Keratinocyte (primary cell): ENCODE results near the gene SRCIN1. TPM values are rescaled to one million over a fixed set of nuclear protein-coding genes. Genes with fewer than 3 reads are reported as not detected.

Source experiments
- DNase-seq: peaks from one replicate; pipeline ENCODE4 v3.0.0-alpha.2; 2011; ENCODE audit warnings: low read depth, missing footprints, low spot score
- FAIRE-seq: peaks from 2 replicates; lab custom pipeline; 2011; peaks lifted over from hg19 to GRCh38; lab: Jason Lieb, UNC
- H2AFZ ChIP-seq: 2 replicates; pipeline ENCODE4 v1.6.0; 2012; ENCODE audit warnings: low read length, control low read depth, inconsistent platforms; ENCODE audit not compliant: control insufficient read depth
- H3K27ac ChIP-seq: 2 replicates; pipeline ENCODE4 v1.5.1; 2011; ENCODE audit warnings: low read length; ENCODE audit not compliant: control insufficient read depth, insufficient read depth
- H3K27me3 ChIP-seq: 3 replicates; pipeline ENCODE4 v1.6.0; 2011; ENCODE audit warnings: low read length; ENCODE audit not compliant: control insufficient read depth, insufficient read depth; ENCODE audit errors: extremely low read depth
- H3K36me3 ChIP-seq, 2 experiments: 2 replicates in 1 of 2; 3 replicates in 1 of 2; pipeline ENCODE4 v1.5.1; 2011; ENCODE audit warnings: low read length in 2 of 2, mild to moderate bottlenecking in 1 of 2; ENCODE audit not compliant: control insufficient read depth in 2 of 2, insufficient read depth in 2 of 2; ENCODE audit errors: extremely low read depth in 1 of 2
- H3K4me1 ChIP-seq: 3 replicates; pipeline ENCODE4 v1.5.1; 2011; ENCODE audit warnings: low read length; ENCODE audit not compliant: control insufficient read depth, insufficient read depth; ENCODE audit errors: extremely low read depth
- H3K4me2 ChIP-seq: 3 replicates; pipeline ENCODE4 v1.6.0; 2011; ENCODE audit warnings: low read depth, low read length; ENCODE audit not compliant: control insufficient read depth, insufficient read depth; ENCODE audit errors: extremely low read depth
- H3K4me3 ChIP-seq, 3 experiments: fragments of 200-600 bp in 1 of 3; sonication (generic) in 1 of 3; 2 replicates in 2 of 3; 3 replicates in 1 of 3; pipeline ENCODE4 v1.5.1; 2011 to 2016; ENCODE audit warnings: low read length in 3 of 3, mild to moderate bottlenecking in 3 of 3, control low read depth in 2 of 3, inconsistent platforms in 1 of 3, low read depth in 1 of 3, mixed read lengths in 1 of 3, mixed run types in 1 of 3, moderate library complexity in 1 of 3; ENCODE audit not compliant: control insufficient read depth in 2 of 3, insufficient read depth in 2 of 3; ENCODE audit errors: extremely low read depth in 1 of 3
- H3K79me2 ChIP-seq: 2 replicates; pipeline ENCODE4 v1.6.0; 2012; ENCODE audit warnings: low read length; ENCODE audit not compliant: control insufficient read depth, insufficient read depth
- H3K9ac ChIP-seq: 3 replicates; pipeline ENCODE4 v1.6.0; 2011; ENCODE audit warnings: low read length; ENCODE audit not compliant: control insufficient read depth, insufficient read depth; ENCODE audit errors: extremely low read depth
- H3K9me1 ChIP-seq: 3 replicates; pipeline ENCODE4 v1.6.0; 2011; ENCODE audit warnings: low read length; ENCODE audit not compliant: control insufficient read depth, insufficient read depth; ENCODE audit errors: extremely low read depth
- H3K9me3 ChIP-seq: 2 replicates; pipeline ENCODE4 v1.5.1; 2012; ENCODE audit warnings: low read depth, low read length; ENCODE audit not compliant: control insufficient read depth
- H4K20me1 ChIP-seq: 3 replicates; pipeline ENCODE4 v1.6.0; 2011; ENCODE audit warnings: low read length; ENCODE audit not compliant: control insufficient read depth, insufficient read depth; ENCODE audit errors: extremely low read depth
- EZH2 ChIP-seq: IDR thresholded peaks from one replicate; pipeline ENCODE4 v1.6.1; 2012; ENCODE audit warnings: inconsistent platforms, mild to moderate bottlenecking, low read length, moderate library complexity
- dilution Hi-C: fragments of 300-500 bp; cut with MboI; formaldehyde crosslinking; loops from one replicate; pipeline ENCODE4 v1.7.0; 2020; ENCODE audit warnings: low sequenced_read_pairs; ENCODE audit not compliant: extremely low pct_ligation_motif_present
- polyA plus RNA-seq, 5 experiments: library from polyadenylated mRNA; depleted of rRNA in 3 of 5; stranded (reverse) in 3 of 5; stranded (forward) in 1 of 5; unstranded in 1 of 5; fragments of >200 nt; gene quantifications; 1 replicate in 1 of 5; 2 replicates in 3 of 5; 3 replicates in 1 of 5; pipeline versions ENCODE4 v1.2.1 to v1.2.3, GENCODE V29; 2011 to 2012; ENCODE audit warnings: missing spikeins in 2 of 5, low read depth in 1 of 5, low replicate concordance in 1 of 5
- TF ChIP-seq, protein P1 (sequence below), 3 experiments: IDR thresholded peaks in 1 of 3; conservative IDR thresholded peaks in 1 of 3; optimal IDR thresholded peaks in 1 of 3; 2 replicates in 2 of 3; 3 replicates in 1 of 3; pipeline versions ENCODE3 to v1.5.1; 2011; ENCODE audit warnings: low read length in 3 of 3, mild to moderate bottlenecking in 3 of 3, moderate library complexity in 2 of 3, control low read depth in 1 of 3, inconsistent platforms in 1 of 3; ENCODE audit not compliant: insufficient read depth in 2 of 3; ENCODE audit errors: extremely low read depth in 1 of 3

SRCIN1 gene
- polyA plus RNA-seq, 1 donor (not counting 4 experiments of a cell fraction or from before 2014, with no cell fraction given): 0.37 TPM

- DNase-seq (no peak), FAIRE-seq (no peak)
- Histone ChIP-seq H3K4me3 (no peak overlapping the region), H3K4me2 (peak overlapping the region; percentile 99), H3K79me2 (no peaks in the 10 kb centered on the region), H3K27me3 (peaks cover 47% of the 10 kb centered on the region), H2AFZ (no peak overlapping the region), H4K20me1 (no peaks in the 10 kb centered on the region), H3K4me1 (peaks cover 33% of the 10 kb centered on the region), H3K36me3 (no peaks in the 10 kb centered on the region), H3K27ac (no peak overlapping the region), H3K9me1 (no peaks in the 10 kb centered on the region), H3K9ac (no peak overlapping the region), H3K9me3 (no peaks in the 10 kb centered on the region)
- dilution Hi-C loops: no loop called here
- TF ChIP-seq, protein P1, sequence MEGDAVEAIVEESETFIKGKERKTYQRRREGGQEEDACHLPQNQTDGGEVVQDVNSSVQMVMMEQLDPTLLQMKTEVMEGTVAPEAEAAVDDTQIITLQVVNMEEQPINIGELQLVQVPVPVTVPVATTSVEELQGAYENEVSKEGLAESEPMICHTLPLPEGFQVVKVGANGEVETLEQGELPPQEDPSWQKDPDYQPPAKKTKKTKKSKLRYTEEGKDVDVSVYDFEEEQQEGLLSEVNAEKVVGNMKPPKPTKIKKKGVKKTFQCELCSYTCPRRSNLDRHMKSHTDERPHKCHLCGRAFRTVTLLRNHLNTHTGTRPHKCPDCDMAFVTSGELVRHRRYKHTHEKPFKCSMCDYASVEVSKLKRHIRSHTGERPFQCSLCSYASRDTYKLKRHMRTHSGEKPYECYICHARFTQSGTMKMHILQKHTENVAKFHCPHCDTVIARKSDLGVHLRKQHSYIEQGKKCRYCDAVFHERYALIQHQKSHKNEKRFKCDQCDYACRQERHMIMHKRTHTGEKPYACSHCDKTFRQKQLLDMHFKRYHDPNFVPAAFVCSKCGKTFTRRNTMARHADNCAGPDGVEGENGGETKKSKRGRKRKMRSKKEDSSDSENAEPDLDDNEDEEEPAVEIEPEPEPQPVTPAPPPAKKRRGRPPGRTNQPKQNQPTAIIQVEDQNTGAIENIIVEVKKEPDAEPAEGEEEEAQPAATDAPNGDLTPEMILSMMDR (optimal IDR thresholded peaks at IDR 0.05 in 1 of 3, IDR thresholded peaks at IDR 0.05 in 1 of 3, conservative IDR thresholded peaks at IDR 0.05 in 1 of 3; ENCODE audit: extremely low read depth in 1 of 3, insufficient read depth in 2 of 3, low read length in 3 of 3): no peak
- TF ChIP-seq EZH2: no peak
Measured at GRCh38 chr17:38559880-38560230, 45.9 kb downstream of the SRCIN1 start.

DNA sequence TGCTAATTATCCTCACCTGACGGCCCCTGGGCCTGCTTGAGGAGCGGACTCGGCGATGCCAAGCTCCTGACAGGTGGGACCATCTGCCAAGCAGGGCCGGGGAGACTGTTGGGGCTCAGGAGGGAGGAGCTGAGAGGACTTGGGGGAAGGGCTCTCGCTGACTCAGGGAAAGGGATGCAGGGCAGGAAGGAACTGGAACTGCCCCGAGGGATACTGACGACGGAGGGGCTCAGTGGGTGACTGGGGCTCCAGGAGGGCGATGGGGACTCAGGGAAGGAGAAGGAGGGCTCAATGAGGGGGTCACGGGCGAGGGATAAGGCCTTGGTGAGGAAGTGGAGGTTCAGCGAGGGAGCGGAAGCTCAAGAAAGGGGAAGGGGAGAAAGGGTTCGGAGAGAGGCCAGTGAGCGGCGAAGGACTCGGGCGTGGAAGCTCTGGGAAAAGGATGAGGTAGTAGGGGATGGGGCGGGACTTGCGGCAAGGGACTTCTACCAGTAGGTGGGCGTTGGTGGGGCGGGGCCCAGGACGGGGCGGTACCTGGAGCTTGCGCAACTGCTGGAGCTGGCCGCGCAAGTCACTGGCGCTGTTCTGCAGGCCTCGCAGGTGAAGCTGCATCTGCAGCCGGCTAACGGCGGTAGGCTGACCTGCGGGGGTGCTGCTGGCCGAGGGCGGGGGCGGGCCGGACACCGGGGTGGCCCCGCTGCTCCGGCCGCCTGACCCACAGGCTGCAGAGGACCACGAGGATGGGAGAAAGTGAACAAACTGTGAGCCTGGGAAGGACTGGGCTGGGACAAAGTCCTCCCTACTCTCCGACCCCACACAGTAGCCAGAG lies 46.5 kb downstream of the SRCIN1 start:
- Histone ChIP-seq H2AFZ (peak overlapping the region; percentile 96), H3K9me1 (peaks cover 2% of the 10 kb centered on the region), H3K79me2 (no peaks in the 10 kb centered on the region), H3K4me1 (peaks cover 39% of the 10 kb centered on the region), H4K20me1 (no peaks in the 10 kb centered on the region), H3K36me3 (no peaks in the 10 kb centered on the region), H3K9ac (peak overlapping the region; percentile 85), H3K4me2 (peak overlapping the region; percentile 99), H3K4me3 (peak overlapping the region; percentile 36 to 84 (median 71)), H3K27me3 (peaks cover 42% of the 10 kb centered on the region), H3K27ac (peak overlapping the region; percentile 82), H3K9me3 (no peaks in the 10 kb centered on the region)
- dilution Hi-C loops: no loop called here
- peak; percentile 91 for DNase-seq
- TF ChIP-seq, protein P1 (optimal IDR thresholded peaks at IDR 0.05 in 1 of 3, IDR thresholded peaks at IDR 0.05 in 1 of 3, conservative IDR thresholded peaks at IDR 0.05 in 1 of 3; ENCODE audit: extremely low read depth in 1 of 3, insufficient read depth in 2 of 3, low read length in 3 of 3): peak in 1 of 3 experiments; percentile 42
- TF ChIP-seq EZH2: no peak
- no peak for FAIRE-seq
